Pulmonary artery endothelial cell (primary cell): Measurements from ENCODE around the gene TSC22D4. TPM values are rescaled to one million over a fixed set of nuclear protein-coding genes. Genes with fewer than 3 reads are reported as not detected.
A peak's percentile ranks its signal among the peaks of the same experiment; 100 is the strongest.
"Not testable (repeated sequence)": the region's sequence is repeated elsewhere in the genome, so short reads cannot be mapped to it uniquely, and the experiment has no call there.

Experiments
- DNase-seq: peaks from one replicate; pipeline ENCODE4 v3.0.0-alpha.2; 2011; ENCODE audit warnings: low read depth, low spot score
- total RNA-seq: library from RNA; depleted of rRNA; stranded (reverse); fragments of >200 nt; gene quantifications from 2 replicates; pipeline ENCODE4 v1.2.3, GENCODE V29; 2014

The TSC22D4 gene
- total RNA-seq, 1 donor from 2014 or later, result 31.1 TPM

DNA sequence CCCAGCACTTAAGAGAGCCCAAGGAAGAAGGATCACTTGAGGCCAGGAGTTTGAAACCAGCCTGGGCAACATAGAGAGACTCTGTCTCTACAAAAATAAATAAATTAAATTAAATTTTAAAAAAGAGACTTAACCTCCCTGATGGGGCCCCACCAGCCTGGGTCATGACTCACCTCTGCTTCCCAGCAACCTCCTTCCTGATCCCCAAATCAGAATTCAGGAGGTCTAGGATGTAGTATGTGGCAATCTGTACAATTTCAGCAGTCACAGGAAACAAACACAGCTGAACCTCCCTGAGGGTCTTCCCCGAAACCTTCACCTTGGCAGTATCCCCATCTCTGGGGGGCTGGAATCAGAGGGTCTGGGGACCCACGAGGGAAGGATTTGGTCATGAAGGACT, 33.0 kb downstream of the TSC22D4 start:
- DNase-seq, result no peak

- peak; percentile 96 for DNase-seq
Observed at GRCh38 chr7:100444311-100445278, 34.4 kb downstream of the TSC22D4 start.

- DNase-seq, result no peak
Observed at GRCh38 chr7:100443096-100443840, 35.7 kb downstream of the TSC22D4 start.

- DNase-seq, result no peak
Observed at GRCh38 chr7:100441641-100442535, 37.1 kb downstream of the TSC22D4 start.

DNA sequence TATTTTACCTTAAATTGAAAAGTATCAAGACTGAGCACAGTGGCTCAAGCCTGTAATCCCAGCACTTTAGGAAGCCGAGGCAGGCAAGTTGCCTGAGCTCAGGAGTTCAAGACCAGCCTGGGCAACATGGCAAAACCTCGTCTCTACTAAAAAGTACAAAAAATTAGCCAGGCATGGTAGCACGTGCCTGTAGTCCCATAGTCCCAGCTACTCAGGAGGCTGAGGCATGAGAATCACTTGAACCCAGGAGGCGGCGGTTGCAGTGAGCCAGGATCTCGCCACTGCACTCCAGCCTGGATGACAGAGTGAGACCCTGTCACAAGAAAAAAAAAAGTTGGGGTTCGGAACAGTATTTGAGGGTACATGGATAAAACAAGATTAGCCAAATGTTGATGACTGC, 39.8 kb downstream of the TSC22D4 start:
- DNase-seq, result not testable (repeated sequence)

GRCh38 chr7:100438731-100439130, 40.3 kb downstream of the TSC22D4 start:
- DNase-seq, result not testable (repeated sequence)

DNA sequence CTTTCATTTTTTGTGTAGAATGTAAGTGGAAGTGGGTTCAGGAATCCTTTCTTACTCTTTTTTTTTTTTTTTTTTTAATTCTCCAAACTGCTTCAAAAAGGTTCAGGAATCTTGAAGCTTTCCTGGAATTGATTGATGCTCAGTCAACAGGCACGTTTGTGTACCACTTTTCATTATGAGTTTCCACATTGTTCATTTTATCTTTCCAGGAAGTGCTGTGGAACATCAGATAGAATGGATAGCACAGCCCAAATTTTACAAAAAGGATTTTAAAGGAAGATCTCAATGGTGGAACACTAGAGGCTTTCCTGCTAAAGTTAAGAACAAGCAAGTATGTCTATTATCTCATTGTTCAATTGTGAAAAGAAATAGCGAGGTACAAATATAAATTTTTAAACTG, 40.8 kb downstream of the TSC22D4 start:
- no peak for DNase-seq

GRCh38 chr7:100437150-100438100, 41.6 kb downstream of the TSC22D4 start:
- no peak for DNase-seq

GRCh38 chr7:100435401-100436304, 43.4 kb downstream of the TSC22D4 start:
- no peak for DNase-seq

- DNase-seq, result no peak
Observed at GRCh38 chr7:100434297-100435144, 44.5 kb downstream of the TSC22D4 start.

GRCh38 chr7:100433592-100434296, 45.3 kb downstream of the TSC22D4 start:
- no peak for DNase-seq

DNA sequence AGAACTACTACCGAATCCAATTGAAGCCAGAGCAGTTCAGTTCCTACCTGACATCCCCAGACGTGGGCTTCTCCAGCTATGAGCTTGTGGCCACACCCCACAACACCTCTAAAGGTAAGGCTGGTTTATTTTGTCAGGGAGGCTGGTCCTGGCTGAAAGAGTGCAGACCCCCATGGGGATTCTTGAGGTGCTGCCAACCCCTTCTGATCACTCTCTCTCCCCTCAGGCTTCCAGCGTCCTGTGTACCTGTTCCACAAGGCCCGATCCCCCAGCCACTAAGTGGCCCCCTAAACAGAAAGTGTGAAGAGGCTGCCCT, 45.8 kb downstream of the TSC22D4 start:
- no peak for DNase-seq

GRCh38 chr7:100432621-100433275, 46.3 kb downstream of the TSC22D4 start:
- no peak for DNase-seq

GRCh38 chr7:100432053-100432452, 47.0 kb downstream of the TSC22D4 start:
- no peak for DNase-seq

DNA sequence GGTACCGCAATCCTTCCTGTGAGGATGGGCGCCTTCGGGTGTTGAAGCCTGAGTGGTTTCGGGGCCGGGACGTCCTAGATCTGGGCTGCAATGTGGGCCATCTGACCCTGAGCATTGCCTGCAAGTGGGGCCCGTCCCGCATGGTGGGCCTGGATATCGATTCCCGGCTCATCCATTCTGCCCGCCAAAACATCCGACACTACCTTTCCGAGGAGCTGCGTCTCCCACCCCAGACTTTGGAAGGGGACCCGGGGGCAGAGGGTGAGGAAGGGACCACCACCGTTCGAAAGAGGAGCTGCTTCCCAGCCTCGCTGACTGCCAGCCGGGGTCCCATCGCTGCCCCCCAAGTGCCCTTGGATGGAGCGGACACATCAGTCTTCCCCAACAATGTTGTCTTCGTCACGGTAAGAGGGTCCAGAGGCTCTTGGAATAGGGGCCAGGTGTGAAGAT, 47.7 kb downstream of the TSC22D4 start:
- no peak for DNase-seq

DNA sequence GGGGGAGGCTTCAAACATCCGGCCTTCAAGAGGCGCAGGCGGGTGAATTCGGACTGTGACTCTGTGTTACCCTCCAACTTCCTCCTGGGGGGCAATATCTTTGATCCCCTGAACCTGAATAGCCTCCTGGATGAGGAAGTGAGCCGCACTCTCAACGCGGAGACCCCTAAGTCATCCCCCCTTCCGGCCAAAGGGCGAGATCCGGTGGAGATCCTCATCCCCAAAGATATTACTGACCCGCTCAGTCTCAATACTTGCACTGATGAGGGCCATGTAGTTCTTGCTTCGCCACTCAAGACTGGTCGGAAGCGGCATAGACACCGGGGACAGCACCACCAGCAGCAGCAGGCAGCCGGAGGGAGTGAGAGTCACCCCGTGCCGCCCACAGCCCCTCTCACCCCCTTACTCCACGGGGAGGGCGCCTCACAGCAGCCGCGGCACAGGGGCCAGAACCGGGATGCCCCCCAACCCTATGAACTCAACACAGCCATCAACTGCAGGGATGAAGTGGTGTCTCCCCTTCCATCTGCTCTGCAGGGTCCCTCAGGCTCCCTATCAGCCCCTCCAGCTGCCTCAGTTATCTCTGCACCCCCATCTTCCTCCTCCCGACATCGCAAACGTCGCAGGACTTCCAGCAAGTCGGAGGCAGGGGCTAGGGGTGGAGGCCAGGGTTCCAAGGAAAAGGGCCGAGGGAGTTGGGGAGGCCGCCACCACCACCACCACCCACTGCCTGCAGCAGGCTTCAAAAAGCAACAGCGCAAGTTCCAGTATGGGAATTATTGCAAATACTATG, 48.3 kb downstream of the TSC22D4 start:
- DNase-seq, result no peak
